H1 (cell line): Measurements from ENCODE around the gene MAP3K15. TPM values are rescaled to one million over a fixed set of nuclear protein-coding genes. Genes with fewer than 3 reads are reported as not detected.

Source experiments
- CTCF ChIA-PET: fragments of 300-600 bp; sonication (Branson Sonifier 250); formaldehyde crosslinking; loops from one replicate; lab custom pipeline; 2021; ENCODE audit not compliant: partially characterized antibody; lab: Charles Lee
- POLR2A ChIA-PET: fragments of 300-600 bp; sonication (Branson Sonifier 250); formaldehyde crosslinking; loops from one replicate; lab custom pipeline; 2021; ENCODE audit warnings: inconsistent platforms; ENCODE audit not compliant: partially characterized antibody; lab: Charles Lee
- DNase-seq, 2 experiments: peaks; one replicate each; pipeline versions ENCODE4 v3.0.0 to v3.0.0-alpha.2; 2010 to 2022; ENCODE audit warnings: low spot score in 2 of 2, low read depth in 1 of 2, mixed read lengths in 1 of 2
- FAIRE-seq: peaks from 2 replicates; lab custom pipeline; 2011; peaks lifted over from hg19 to GRCh38; lab: Jason Lieb, UNC
- H2AFZ ChIP-seq: 2 replicates; pipeline ENCODE4 v1.8.1; 2012; ENCODE audit warnings: low read length, inconsistent platforms
- H2AK5ac ChIP-seq: 2 replicates; pipeline ENCODE4 v1.6.1; 2013; ENCODE audit warnings: low read depth, low read length
- H2BK120ac ChIP-seq: replicated peaks from 2 replicates; pipeline ENCODE3; 2013; ENCODE audit warnings: low read depth, low read length, inconsistent platforms
- H2BK12ac ChIP-seq: 2 replicates; pipeline ENCODE4 v1.6.1; 2013; ENCODE audit warnings: low read depth, low read length
- H2BK15ac ChIP-seq: 2 replicates; pipeline ENCODE4 v1.6.1; 2013; ENCODE audit warnings: low read length
- H2BK20ac ChIP-seq: 2 replicates; pipeline ENCODE4 v1.6.1; 2013; ENCODE audit warnings: low read length
- H2BK5ac ChIP-seq: 2 replicates; pipeline ENCODE4 v1.6.1; 2013; ENCODE audit warnings: low read depth, low read length
- H3K14ac ChIP-seq: 2 replicates; pipeline ENCODE4 v1.6.1; 2013; ENCODE audit warnings: inconsistent platforms; ENCODE audit not compliant: insufficient read length
- H3K18ac ChIP-seq: 2 replicates; pipeline ENCODE4 v1.6.1; 2013; ENCODE audit warnings: low read length; ENCODE audit errors: extremely low read depth
- H3K23ac ChIP-seq: 2 replicates; pipeline ENCODE4 v1.6.1; 2013; ENCODE audit warnings: inconsistent platforms; ENCODE audit not compliant: insufficient read length
- H3K23me2 ChIP-seq: 2 replicates; pipeline ENCODE4 v1.6.1; 2013; ENCODE audit warnings: low read depth, low read length
- H3K27ac ChIP-seq: 2 replicates; pipeline ENCODE4 v1.6.1; 2011; ENCODE audit warnings: low read depth, low read length, inconsistent platforms
- H3K27me3 ChIP-seq, 4 experiments: replicated peaks in 1 of 4; 1 replicate in 1 of 4; 2 replicates in 3 of 4; pipeline versions ENCODE4 v1.6.1 to v1.8.1; 2011 to 2013; ENCODE audit warnings: low read length in 3 of 4, mild to moderate bottlenecking in 3 of 4, inconsistent platforms in 2 of 4, mixed read lengths in 2 of 4, moderate library complexity in 1 of 4; ENCODE audit not compliant: control insufficient read depth in 3 of 4, insufficient read depth in 3 of 4; ENCODE audit errors: extremely low read depth in 1 of 4
- H3K36me3 ChIP-seq, 4 experiments: 2 replicates each; pipeline versions ENCODE4 v1.6.1 to v1.8.1; 2011 to 2013; ENCODE audit warnings: mild to moderate bottlenecking in 4 of 4, low read length in 3 of 4, moderate library complexity in 2 of 4, control low read depth in 1 of 4, inconsistent platforms in 1 of 4; ENCODE audit not compliant: insufficient read depth in 4 of 4, control insufficient read depth in 2 of 4
- H3K4ac ChIP-seq: replicated peaks from 2 replicates; pipeline ENCODE3; 2013; ENCODE audit warnings: low read length, low read depth, mixed read lengths, inconsistent platforms; ENCODE audit not compliant: insufficient read length
- H3K4me1 ChIP-seq, 4 experiments: replicated peaks in 1 of 4; 1 replicate in 1 of 4; 2 replicates in 3 of 4; pipeline versions ENCODE4 v1.6.1 to v1.8.1; 2011 to 2013; ENCODE audit warnings: low read length in 3 of 4, inconsistent platforms in 2 of 4, mixed read lengths in 1 of 4; ENCODE audit not compliant: insufficient read depth in 4 of 4, control insufficient read depth in 3 of 4
- H3K4me2 ChIP-seq, 2 experiments: 2 replicates each; pipeline versions ENCODE4 v1.6.1 to v1.8.1; 2011 to 2013; ENCODE audit warnings: low read depth in 2 of 2, low read length in 2 of 2, control low read depth in 1 of 2, inconsistent platforms in 1 of 2, mild to moderate bottlenecking in 1 of 2; ENCODE audit not compliant: insufficient read depth in 1 of 2
- H3K4me3 ChIP-seq, 4 experiments: fragments of 200-600, 300-600 bp in 1 of 4; sonication (generic), shearing (Covaris generic), sonication (Bioruptor Twin) in 1 of 4; 2 replicates each; pipeline versions ENCODE4 v1.5.1 to v1.8.1; 2011 to 2016; ENCODE audit warnings: low read length in 4 of 4, low read depth in 3 of 4, control low read depth in 2 of 4, inconsistent platforms in 2 of 4, mild to moderate bottlenecking in 2 of 4, mixed read lengths in 1 of 4, moderate library complexity in 1 of 4; ENCODE audit not compliant: insufficient read depth in 2 of 4; ENCODE audit errors: extremely low read depth in 1 of 4
- H3K56ac ChIP-seq: replicated peaks from 2 replicates; pipeline ENCODE3; 2013; ENCODE audit warnings: low read depth, mild to moderate bottlenecking, mixed read lengths, low read length, inconsistent platforms; ENCODE audit not compliant: insufficient read length
- H3K79me1 ChIP-seq: 2 replicates; pipeline ENCODE4 v1.6.1; 2013; ENCODE audit warnings: low read depth, low read length, control low read depth
- H3K79me2 ChIP-seq, 2 experiments: 2 replicates each; pipeline versions ENCODE4 v1.6.1 to v1.8.1; 2012 to 2013; ENCODE audit warnings: low read length in 2 of 2, mild to moderate bottlenecking in 2 of 2, inconsistent platforms in 1 of 2; ENCODE audit not compliant: insufficient read depth in 2 of 2, control insufficient read depth in 1 of 2
- H3K9ac ChIP-seq, 4 experiments: replicated peaks in 1 of 4; 1 replicate in 1 of 4; 2 replicates in 3 of 4; pipeline versions ENCODE4 v1.6.1 to v1.8.1; 2011 to 2013; ENCODE audit warnings: low read depth in 3 of 4, low read length in 3 of 4, control low read depth in 2 of 4, mild to moderate bottlenecking in 2 of 4, moderate library complexity in 2 of 4, inconsistent platforms in 1 of 4; ENCODE audit errors: extremely low read depth in 1 of 4
- H3K9me3 ChIP-seq, 2 experiments: 2 replicates each; pipeline versions ENCODE4 v1.6.1 to v1.8.1; 2012 to 2013; ENCODE audit warnings: mild to moderate bottlenecking in 2 of 2, moderate library complexity in 2 of 2, control low read depth in 1 of 2, inconsistent platforms in 1 of 2, low read depth in 1 of 2, low read length in 1 of 2, mixed read lengths in 1 of 2; ENCODE audit not compliant: insufficient read depth in 2 of 2
- H4K20me1 ChIP-seq, 2 experiments: replicated peaks in 1 of 2; 2 replicates each; pipeline versions ENCODE3 to v1.8.1; 2011 to 2013; ENCODE audit warnings: inconsistent platforms in 2 of 2, low read length in 2 of 2, mild to moderate bottlenecking in 1 of 2; ENCODE audit not compliant: insufficient read depth in 2 of 2, control insufficient read depth in 1 of 2
- H4K5ac ChIP-seq: 2 replicates; pipeline ENCODE4 v1.6.1; 2013; ENCODE audit warnings: low read length, low read depth, mixed read lengths, inconsistent platforms; ENCODE audit not compliant: insufficient read length
- H4K8ac ChIP-seq: 2 replicates; pipeline ENCODE4 v1.8.0; 2013; ENCODE audit warnings: mild to moderate bottlenecking, moderate library complexity, low read length, inconsistent platforms; ENCODE audit not compliant: insufficient read depth; ENCODE audit errors: extremely low read depth
- H4K91ac ChIP-seq: replicated peaks from 2 replicates; pipeline ENCODE3; 2013; ENCODE audit warnings: low read length, mixed read lengths, inconsistent platforms; ENCODE audit not compliant: insufficient read length
- BACH1 ChIP-seq: IDR thresholded peaks from 2 replicates; pipeline ENCODE4 v1.6.1; 2012; ENCODE audit warnings: low read length, improper control_type of control experiment
- BRCA1 ChIP-seq: IDR thresholded peaks from 2 replicates; pipeline ENCODE4 v1.6.1; 2012; ENCODE audit warnings: low read depth, low read length, improper control_type of control experiment
- CEBPB ChIP-seq: IDR thresholded peaks from 2 replicates; pipeline ENCODE4 v1.6.1; 2012; ENCODE audit warnings: low read depth, low read length
- CHD2 ChIP-seq: IDR thresholded peaks from 2 replicates; pipeline ENCODE4 v1.6.1; 2012; ENCODE audit warnings: low read length, improper control_type of control experiment
- EGR1 ChIP-seq: IDR thresholded peaks from 2 replicates; pipeline ENCODE4 v1.6.1; 2011; ENCODE audit warnings: low read depth, low read length, borderline replicate concordance
- EP300 ChIP-seq, 2 experiments: IDR thresholded peaks; 1 replicate in 1 of 2; 2 replicates in 1 of 2; pipeline ENCODE4 v1.6.1; 2011 to 2012; ENCODE audit warnings: low read depth in 2 of 2, low read length in 2 of 2, mild to moderate bottlenecking in 2 of 2, borderline replicate concordance in 1 of 2, inconsistent platforms in 1 of 2, moderate library complexity in 1 of 2
- EZH2 ChIP-seq: fragments of 200-600 bp; sonication (generic); IDR thresholded peaks from 2 replicates; pipeline ENCODE4 v1.7.1; 2012; ENCODE audit warnings: low read depth, mild to moderate bottlenecking, moderate library complexity, low read length, inconsistent platforms; ENCODE audit not compliant: severe bottlenecking
- JUND ChIP-seq: IDR thresholded peaks from 2 replicates; pipeline ENCODE4 v1.6.1; 2011; ENCODE audit warnings: mild to moderate bottlenecking, improper control_type of control experiment, low read length
- RBBP5 ChIP-seq: IDR thresholded peaks from 2 replicates; pipeline ENCODE4 v1.7.1; 2012; ENCODE audit warnings: low read depth, mild to moderate bottlenecking, inconsistent platforms, low read length, moderate library complexity, borderline replicate concordance
- SP1 ChIP-seq: IDR thresholded peaks from 2 replicates; pipeline ENCODE4 v1.6.1; 2011; ENCODE audit warnings: low read depth, low read length
- SP4 ChIP-seq: IDR thresholded peaks from 2 replicates; pipeline ENCODE4 v1.6.1; 2012; ENCODE audit warnings: low read length, inconsistent platforms
- TBP ChIP-seq: IDR thresholded peaks from 2 replicates; pipeline ENCODE4 v1.6.1; 2011; ENCODE audit warnings: low read depth, low read length, improper control_type of control experiment
- TEAD4 ChIP-seq: IDR thresholded peaks from 2 replicates; pipeline ENCODE4 v1.6.1; 2012; ENCODE audit warnings: low read depth, low read length, inconsistent platforms, mixed read lengths
- USF2 ChIP-seq: IDR thresholded peaks from 2 replicates; pipeline ENCODE4 v1.6.1; 2011; ENCODE audit warnings: low read length, improper control_type of control experiment
- ZNF274 ChIP-seq: IDR thresholded peaks from 2 replicates; pipeline ENCODE4 v1.7.0; 2012; ENCODE audit warnings: low read length, borderline replicate concordance; ENCODE audit errors: extremely low read depth
- WGBS, 2 experiments: shearing (Covaris generic) in 1 of 2; methylation state at CpG; one replicate each; pipeline versions ENCODE4 v1.1.6 to v1.1.7; 2013 to 2015; ENCODE audit warnings: low lambda C conversion rate in 2 of 2, mixed read lengths in 2 of 2, inconsistent platforms in 1 of 2, low coverage in 1 of 2, missing lambda C conversion rate in 1 of 2; ENCODE audit not compliant: insufficient replicate concordance in 2 of 2, insufficient coverage in 1 of 2, insufficient read length in 1 of 2; ENCODE audit errors: extremely low coverage in 1 of 2, missing lambda C conversion rate in 1 of 2; 5-methylcytosine and 5-hydroxymethylcytosine counted together
- polyA plus RNA-seq, 7 experiments: library from polyadenylated mRNA; depleted of rRNA in 3 of 7; stranded (reverse) in 5 of 7; unstranded in 2 of 7; fragments of >200 nt in 5 of 7; fragments of 200-250 nt in 2 of 7; gene quantifications; 1 replicate in 5 of 7; 2 replicates in 1 of 7; 4 replicates in 1 of 7; pipeline versions ENCODE4 v1.2.1 to v1.2.3, GENCODE V29; 2011 to 2013; ENCODE audit warnings: missing spikeins in 2 of 7, mixed read lengths in 2 of 7
- total RNA-seq: library from RNA; stranded (reverse); fragmentation: NEBNext Ultra II Directional; extraction: Animal tissue kit (Norgen Biotek cat#: 25700); gene quantifications from 2 replicates; pipeline ENCODE4 v1.2.1, GENCODE V29; 2021

The MAP3K15 gene
- total and polyA plus RNA-seq, 2 of the 8 experiments (the other 6 are each of a cell fraction or from before 2014, with no cell fraction given): 1.8 to 2.4 TPM

- Histone ChIP-seq H3K36me3 (no peaks in the 10 kb centered on the region), H3K9ac (no peak overlapping the region), H2BK12ac (no peak overlapping the region), H4K20me1 (no peaks in the 10 kb centered on the region), H4K8ac (no peak overlapping the region), H3K79me2 (no peaks in the 10 kb centered on the region), H2BK120ac (no peak overlapping the region), H2BK15ac (no peak overlapping the region), H3K4me1 (no peaks in the 10 kb centered on the region), H3K79me1 (no peaks in the 10 kb centered on the region), H2BK5ac (no peak overlapping the region), H3K27me3 (no peaks in the 10 kb centered on the region), H4K91ac (no peak overlapping the region), H3K23ac (no peak overlapping the region), H3K14ac (no peak overlapping the region), H2BK20ac (no peak overlapping the region), H4K5ac (no peak overlapping the region), H3K4me2 (no peak overlapping the region), H2AK5ac (no peak overlapping the region), H3K18ac (no peak overlapping the region), H3K9me3 (no peaks in the 10 kb centered on the region), H3K56ac (no peak overlapping the region), H3K23me2 (no peaks in the 10 kb centered on the region), H3K4ac (no peak overlapping the region), H3K4me3 (no peak overlapping the region), H3K27ac (no peak overlapping the region), H2AFZ (no peak overlapping the region)
- DNase-seq: no peak
- POLR2A ChIA-PET: no interaction called here
- FAIRE-seq: no peak
- 93% methylated on average over 4 of the region's 5 CpGs; no CpG with 5 or more reads in 1 of the 2 experiments for WGBS, 2 experiments
- CTCF ChIA-PET: interaction anchor here (1.2 kb wide), 1 partner anchor 173 kb away, joined by 3 read pairs; no protein-coding TSS in a partner anchor
- TF ChIP-seq BACH1 (no peak), EGR1 (no peak), ZNF274 (no peak), RBBP5 (no peak), TBP (no peak), TEAD4 (no peak), CEBPB (no peak), SP1 (no peak), SP4 (no peak), USF2 (no peak), JUND (no peak), EZH2 (no peak), CHD2 (no peak), EP300 (IDR thresholded peaks at IDR 0.05; ENCODE audit: borderline replicate concordance in 1 of 2, low read depth in 2 of 2, low read length in 2 of 2) (no peak), BRCA1 (no peak)
These were observed 40.4 kb upstream of the MAP3K15 start for GRCh38 chrX:19555683-19556082.
